IPS-11a (cell line): Measurements from ENCODE around the gene FXYD5.

Source experiments
- H3K4me3 ChIP-seq: one replicate; pipeline ENCODE4 v1.5.1; 2013; ENCODE audit warnings: low read depth, low read length, control low read depth

FXYD5 gene

DNA sequence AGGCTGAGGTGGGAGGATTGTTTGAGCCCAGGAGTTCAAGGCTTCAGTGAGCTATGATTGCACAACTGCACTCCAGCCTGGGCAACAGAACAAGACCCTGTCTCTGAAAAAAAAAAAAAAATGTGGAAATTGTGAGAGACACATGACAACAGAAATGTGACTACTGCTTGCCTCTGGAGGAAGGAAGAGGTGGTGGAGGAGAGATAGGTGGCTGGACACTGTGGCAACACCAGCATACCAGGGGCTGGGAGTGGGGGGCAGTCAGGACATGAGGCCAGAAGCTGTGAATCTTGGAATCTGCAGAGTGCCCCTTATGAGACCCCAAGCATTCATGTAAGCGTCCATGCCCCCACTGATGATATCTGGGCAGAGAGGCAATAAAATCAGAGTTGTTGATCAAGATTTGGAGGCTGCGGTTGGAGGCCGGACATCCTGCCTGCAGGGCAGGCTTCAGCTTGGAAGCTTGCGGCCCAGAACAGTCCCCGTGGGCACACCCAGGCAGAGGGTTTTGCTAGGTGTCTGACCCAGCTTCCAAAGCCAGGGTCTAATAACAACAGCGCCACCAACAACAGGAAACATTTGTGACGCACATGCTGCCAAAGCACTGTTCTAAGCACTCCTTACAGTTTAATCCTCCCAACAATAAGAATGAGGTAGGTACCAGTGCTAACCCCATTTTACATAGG is 57.2 kb downstream of the FXYD5 start:
- H3K4me3 ChIP-seq, result no peak overlapping the region

DNA sequence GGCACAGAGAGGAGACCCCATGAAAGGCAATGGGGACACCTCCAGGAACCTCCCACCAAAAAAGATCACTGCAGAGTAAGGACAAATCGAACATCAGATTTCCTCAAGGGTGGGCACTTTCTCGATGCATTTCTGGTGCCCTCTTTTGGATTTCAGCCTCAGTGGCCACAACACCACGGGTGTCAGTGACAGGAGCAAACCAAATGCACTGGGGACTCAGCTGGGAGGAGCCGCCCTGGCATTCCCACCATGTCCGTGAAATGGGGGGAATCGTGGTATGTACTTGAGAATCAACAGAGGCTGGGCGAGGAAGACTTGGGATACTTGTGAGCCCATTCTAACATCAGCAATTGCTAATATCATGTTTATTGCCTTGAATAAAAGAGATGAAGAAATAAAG is 57.7 kb downstream of the FXYD5 start:
- H3K4me3 ChIP-seq, result no peak overlapping the region

DNA sequence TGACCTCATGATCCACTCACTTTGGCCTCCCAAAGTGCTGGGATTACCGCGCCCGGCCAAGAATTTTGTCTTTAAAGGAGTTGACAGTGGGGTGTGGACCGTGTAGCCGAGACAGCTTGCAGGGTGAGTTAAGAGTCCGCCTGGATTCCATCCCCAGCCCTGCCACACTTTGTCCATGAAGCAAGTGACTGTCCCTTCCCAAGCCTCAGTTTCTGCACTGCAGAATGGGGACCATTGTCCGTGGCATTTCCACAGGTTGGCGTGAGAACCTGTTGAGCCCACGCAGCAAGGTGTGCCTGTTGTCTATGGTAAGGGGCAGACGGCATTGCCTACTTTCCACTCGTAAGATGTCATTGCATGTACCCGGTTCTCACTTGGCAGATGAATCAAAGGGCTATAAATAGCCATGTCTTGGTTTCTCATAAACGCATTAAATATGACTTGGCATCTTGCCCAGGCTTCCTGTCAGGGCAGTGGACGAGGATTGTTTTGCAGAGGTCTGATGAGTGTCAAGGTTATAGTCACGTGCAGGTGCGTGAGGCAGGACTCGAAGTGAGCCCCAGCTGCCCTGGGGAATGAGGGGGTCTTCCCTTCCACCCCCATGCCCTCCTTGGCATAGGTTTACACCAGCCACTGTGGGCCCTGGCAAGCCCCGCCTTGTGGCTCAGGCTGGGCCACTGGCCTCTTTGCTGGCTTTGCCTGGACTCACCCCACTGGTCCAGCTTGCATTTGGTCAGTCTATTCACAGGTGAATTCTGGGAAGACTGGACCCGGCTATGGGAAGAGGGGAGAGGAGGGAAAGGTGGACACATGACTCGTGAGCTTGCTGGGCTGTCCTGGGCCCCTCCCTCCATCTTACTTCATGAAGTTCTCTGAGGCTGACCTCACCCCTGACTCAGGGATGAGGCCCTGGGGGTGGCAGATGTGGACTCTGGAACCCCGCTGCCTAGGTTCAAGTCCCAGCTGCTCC is 59.4 kb downstream of the FXYD5 start:
- no peak overlapping the region for H3K4me3 ChIP-seq

DNA sequence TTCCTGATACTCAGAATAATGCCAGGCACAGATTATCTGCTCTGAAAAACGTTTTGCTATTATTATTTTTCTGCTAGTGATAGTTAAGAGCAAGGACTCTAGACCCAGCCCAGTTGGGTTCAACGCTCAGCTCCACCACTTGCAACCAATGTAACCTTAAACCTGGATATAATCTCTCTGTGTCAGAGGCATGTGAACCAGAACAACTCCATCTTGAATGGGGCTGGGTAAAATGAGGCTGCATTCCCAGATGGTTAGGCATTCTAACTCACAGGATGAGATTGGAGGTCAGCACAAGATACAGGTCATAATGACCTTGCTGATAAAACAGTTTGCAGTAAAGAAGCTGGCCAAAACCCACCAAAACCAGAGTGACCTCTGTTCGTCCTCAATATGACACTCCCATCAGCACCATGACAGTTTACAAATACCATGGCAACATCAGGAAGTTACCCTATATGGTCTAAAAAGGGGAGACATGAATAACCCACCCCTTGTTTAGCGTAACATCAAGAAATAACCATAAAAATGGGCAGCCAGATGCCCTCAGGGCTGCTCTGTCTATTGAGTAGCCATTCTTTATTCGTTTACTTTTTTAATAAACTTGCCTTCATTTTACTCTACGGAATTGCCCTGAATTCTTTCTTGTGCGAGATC is 60.4 kb downstream of the FXYD5 start:
- no peak overlapping the region for H3K4me3 ChIP-seq

DNA sequence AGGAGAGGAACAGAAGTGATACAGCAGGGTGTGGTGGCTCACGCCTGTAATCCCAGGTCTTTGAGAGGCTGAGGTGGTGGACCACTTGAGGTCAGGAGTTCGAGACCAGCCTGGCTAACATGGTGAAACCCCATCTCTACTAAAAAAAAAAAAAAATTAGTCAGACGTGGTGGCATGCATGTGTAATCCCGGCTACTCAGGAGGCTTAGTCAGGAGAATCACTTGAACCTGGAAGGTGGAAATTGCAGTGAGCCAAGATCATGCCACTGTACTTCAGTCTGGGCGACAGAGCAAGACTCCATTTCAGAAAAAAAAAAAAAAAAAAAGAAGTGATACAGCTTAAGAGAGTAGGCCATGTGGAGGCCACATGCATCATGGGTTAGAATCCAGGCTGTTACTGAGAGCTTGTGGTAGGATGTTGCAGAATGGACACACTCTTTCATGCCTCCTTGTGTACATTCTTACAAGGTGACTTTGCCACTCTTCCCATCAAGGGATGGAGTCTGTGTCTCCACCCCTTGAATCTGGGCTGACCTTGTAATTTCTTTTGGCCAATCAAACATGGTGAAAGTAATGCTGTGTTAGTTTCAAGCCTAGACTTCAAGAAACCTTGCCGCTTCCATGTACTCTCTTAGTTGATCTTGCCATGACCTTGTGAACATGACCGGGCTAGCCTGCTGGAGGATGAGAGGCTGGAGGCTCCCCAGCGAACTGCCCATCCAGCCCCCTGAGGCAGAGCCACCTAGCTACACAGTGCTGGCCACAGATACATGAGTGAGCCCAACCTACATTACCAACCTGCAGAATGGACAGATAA is 61.7 kb downstream of the FXYD5 start:
- no peak overlapping the region for H3K4me3 ChIP-seq

DNA sequence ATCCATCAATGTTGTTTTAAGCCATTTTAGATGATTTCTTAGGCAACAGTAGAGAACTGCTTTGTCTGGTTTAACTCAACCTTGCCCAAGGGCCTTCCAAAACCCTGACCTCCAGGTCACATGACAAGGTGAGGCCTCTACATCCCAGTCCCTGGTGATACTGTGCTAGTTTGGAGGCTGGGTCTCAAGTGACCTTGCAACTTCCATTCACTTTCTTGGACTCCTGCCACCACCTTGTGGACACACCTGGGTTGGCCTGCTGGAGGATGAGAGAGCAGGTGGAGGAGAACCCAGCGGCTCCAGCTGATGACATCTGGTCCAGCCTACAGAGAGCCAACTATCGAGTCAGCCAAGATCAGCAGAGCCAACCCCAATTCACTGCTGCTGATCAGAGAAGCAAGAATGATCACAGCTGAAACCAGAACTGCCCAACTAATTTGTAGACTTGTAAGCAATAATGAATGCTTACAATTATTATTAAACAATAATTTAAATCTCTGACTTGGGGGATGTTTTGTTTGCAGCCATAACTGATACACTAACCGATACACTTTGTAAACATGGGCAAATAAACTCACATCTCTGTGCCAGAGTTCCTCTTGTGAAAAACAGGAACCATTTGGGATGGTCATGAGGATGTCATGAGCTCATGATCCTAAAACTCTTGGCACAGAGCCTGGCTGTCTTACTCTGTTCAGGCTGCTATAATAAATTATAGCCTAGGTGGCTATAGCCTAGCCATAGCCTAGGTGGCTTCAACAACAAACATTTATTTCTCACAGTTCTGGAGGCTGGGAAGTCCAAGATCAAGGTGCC is 62.5 kb downstream of the FXYD5 start:
- no peak overlapping the region for H3K4me3 ChIP-seq

DNA sequence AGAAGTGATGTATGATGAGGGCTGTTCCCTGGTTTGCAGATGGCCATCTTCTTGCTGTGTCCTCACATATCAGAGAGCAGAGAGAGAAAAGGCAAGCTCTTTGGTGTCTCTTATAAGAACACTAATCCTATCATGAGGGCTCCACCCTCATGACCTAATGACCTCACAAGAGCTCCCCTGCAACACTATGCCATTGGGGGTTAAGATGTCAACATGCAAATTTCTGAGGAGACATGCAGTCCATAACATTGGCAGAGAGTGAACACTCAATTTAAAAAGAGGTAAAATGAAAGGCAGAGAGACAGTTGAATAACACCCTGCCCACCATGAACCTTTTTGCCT is 63.1 kb downstream of the FXYD5 start:
- no peak overlapping the region for H3K4me3 ChIP-seq

DNA sequence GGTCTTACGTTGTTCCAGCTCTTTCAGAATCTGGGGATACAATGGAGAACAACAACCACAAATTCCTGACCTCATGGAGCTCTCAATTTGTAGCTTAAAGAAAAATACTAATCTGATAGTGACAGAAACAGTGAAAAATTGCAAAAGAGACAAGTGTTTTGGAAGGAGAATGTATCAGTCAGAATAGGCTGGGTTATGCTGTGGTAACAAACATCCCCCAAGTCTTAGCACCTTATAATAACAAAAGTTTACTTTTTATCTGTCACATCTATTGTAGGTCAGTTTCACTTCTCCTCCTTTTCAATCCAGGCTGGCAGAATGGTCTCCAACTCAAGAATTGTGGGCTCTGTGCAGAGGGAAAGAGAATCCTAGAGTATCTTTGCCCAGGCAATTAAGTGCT is 64.5 kb downstream of the FXYD5 start:
- H3K4me3 ChIP-seq, result no peak overlapping the region
